AG04450 (cell line): ENCODE measurements around the gene RAB8B. TPM values are rescaled to one million over a fixed set of nuclear protein-coding genes. Genes with fewer than 3 reads are reported as not detected.

Experiments
- CTCF ChIA-PET: fragments of 300-600, 350-600 bp; formaldehyde crosslinking; extraction: SDS; loops from one replicate; lab custom pipeline; 2022; ENCODE audit warnings: antibody characterized with exemption, inconsistent platforms; lab: Charles Lee
- POLR2A ChIA-PET: fragments of 350-600 bp; formaldehyde crosslinking; extraction: SDS; loops from one replicate; lab custom pipeline; 2021; ENCODE audit warnings: antibody characterized with exemption, inconsistent platforms; lab: Yijun Ruan, JAX
- DNase-seq: peaks from one replicate; pipeline ENCODE4 v3.0.0-alpha.2; 2011; ENCODE audit warnings: low read depth, low spot score
- H3K27ac ChIP-seq: one replicate; pipeline ENCODE4 v1.5.1; 2012; ENCODE audit warnings: low read depth, low read length, control low read depth
- H3K27me3 ChIP-seq: one replicate; pipeline ENCODE4 v1.6.0; 2012; ENCODE audit warnings: low read length; ENCODE audit not compliant: control insufficient read depth, insufficient read depth
- H3K4me3 ChIP-seq: 2 replicates; pipeline ENCODE4 v1.5.1; 2011; ENCODE audit warnings: mild to moderate bottlenecking, low read depth, low read length, control low read depth
- H3K9me3 ChIP-seq: 2 replicates; pipeline ENCODE4 v1.5.1; 2012; ENCODE audit warnings: low read length; ENCODE audit not compliant: control insufficient read depth, insufficient read depth
- polyA plus RNA-seq: library from polyadenylated mRNA; depleted of rRNA; stranded (reverse); fragments of >200 nt; gene quantifications from 2 replicates; pipeline ENCODE4 v1.2.3, GENCODE V29; 2011
- TF ChIP-seq, protein P1 (sequence below): IDR thresholded peaks from 2 replicates; pipeline ENCODE4 v1.5.1; 2011; ENCODE audit warnings: low read depth, low read length, control low read depth, inconsistent platforms

RAB8B gene
- polyA plus RNA-seq, 1 experiment = 82.4 TPM

DNA sequence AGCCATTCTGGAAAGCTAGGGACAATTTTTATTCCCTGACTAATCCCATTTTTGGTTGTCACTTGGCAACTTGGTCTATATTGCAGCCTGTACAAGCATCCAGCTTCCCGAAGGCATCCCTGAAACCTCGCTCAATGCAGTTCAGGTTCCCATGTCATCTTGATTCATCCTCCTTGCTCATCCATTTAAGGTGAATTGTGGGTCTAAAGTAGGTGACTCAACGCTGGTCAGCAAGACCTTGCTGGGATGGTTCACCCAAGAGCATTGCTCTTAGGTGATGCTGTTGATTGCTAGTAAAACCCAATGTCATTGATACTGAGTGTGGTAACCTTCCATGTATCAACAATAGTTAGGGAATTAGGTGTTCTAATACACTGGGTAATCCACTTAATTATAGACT is 13.1 kb upstream of the RAB8B start:
- Histone ChIP-seq H3K9me3 (no peaks in the 10 kb centered on the region), H3K27me3 (no peaks in the 10 kb centered on the region), H3K4me3 (no peak overlapping the region), H3K27ac (no peak overlapping the region)
- TF ChIP-seq, protein P1, sequence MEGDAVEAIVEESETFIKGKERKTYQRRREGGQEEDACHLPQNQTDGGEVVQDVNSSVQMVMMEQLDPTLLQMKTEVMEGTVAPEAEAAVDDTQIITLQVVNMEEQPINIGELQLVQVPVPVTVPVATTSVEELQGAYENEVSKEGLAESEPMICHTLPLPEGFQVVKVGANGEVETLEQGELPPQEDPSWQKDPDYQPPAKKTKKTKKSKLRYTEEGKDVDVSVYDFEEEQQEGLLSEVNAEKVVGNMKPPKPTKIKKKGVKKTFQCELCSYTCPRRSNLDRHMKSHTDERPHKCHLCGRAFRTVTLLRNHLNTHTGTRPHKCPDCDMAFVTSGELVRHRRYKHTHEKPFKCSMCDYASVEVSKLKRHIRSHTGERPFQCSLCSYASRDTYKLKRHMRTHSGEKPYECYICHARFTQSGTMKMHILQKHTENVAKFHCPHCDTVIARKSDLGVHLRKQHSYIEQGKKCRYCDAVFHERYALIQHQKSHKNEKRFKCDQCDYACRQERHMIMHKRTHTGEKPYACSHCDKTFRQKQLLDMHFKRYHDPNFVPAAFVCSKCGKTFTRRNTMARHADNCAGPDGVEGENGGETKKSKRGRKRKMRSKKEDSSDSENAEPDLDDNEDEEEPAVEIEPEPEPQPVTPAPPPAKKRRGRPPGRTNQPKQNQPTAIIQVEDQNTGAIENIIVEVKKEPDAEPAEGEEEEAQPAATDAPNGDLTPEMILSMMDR = no peak
- DNase-seq = no peak
- ChIA-PET CTCF (no interaction called here), POLR2A (interaction anchor here (0.7 kb wide), 1 partner anchor 327 kb away, joined by 3 read pairs; no protein-coding TSS in a partner anchor)

DNA sequence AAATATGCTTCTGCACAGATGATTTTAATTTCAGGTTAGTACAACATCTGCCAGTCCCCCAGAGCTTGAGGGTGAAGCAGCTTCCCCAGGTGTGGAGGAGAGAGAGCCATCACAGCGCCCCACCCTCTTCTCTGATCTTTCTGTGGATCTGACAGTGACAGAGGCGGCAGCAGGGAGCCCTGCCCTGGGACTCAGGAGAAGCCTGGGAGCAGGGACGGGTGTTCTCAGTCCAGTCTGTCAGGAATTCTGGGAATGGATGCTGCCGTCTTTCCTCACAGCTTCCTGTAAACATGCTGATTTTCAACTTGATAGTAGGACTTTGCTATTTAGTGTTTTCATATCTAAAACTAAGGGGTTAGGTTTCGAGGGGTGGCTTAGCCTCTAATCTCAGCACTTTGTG is 11.4 kb upstream of the RAB8B start:
- H3K4me3 ChIP-seq = no peak overlapping the region
- no peaks in the 10 kb centered on the region for H3K9me3 ChIP-seq
- CTCF ChIA-PET = no interaction called here
- TF ChIP-seq, protein P1 = no peak
- no peak overlapping the region for H3K27ac ChIP-seq
- H3K27me3 ChIP-seq = no peaks in the 10 kb centered on the region
- DNase-seq = no peak
- POLR2A ChIA-PET = no interaction called here

DNA sequence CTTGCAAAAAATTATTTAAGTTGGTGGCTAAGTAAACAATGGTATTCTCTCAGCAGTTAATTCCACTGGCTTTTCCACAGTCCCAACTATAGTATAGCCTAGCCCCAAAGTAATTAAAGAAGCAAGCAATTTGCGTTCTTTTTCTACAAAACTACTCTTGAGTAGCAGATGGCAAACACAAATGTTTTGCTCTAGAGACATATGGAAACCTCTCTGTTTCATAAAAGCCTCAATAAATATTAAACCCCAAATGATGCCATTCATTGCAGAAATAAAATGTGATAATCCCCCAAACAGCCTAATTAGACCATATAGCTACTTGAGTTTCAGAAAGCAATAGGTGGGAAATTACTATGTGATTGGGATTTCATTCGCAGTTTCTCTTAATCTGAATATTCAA is 8.7 kb upstream of the RAB8B start:
- TF ChIP-seq, protein P1 = no peak
- no peak overlapping the region for H3K27ac ChIP-seq
- no peak overlapping the region for H3K4me3 ChIP-seq
- no peaks in the 10 kb centered on the region for H3K27me3 ChIP-seq
- H3K9me3 ChIP-seq = no peaks in the 10 kb centered on the region
- no peak for DNase-seq
- ChIA-PET POLR2A (no interaction called here), CTCF (interaction anchor here (1.0 kb wide), 1 partner anchor 133 kb away, joined by 6 read pairs; no protein-coding TSS in a partner anchor)

DNA sequence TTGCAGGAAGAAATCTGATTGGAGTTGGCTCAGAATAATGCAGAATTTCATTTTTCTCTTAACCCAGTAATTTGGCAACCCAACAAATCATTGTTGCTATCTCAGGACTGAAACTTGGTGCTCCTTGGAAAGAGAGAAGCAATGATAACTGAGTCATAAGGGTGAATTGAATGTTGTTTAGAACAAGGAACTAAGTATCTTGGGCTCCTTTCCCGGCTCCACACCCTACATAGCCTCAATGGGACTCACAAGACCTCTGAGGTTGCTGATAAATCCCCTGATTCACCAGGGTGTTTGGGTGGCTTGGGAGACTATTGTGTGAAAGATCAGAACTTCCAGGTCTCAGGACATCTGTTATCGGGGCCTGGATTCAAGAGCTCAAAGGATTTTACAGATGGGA is 7.8 kb upstream of the RAB8B start:
- Histone ChIP-seq H3K27ac (no peak overlapping the region), H3K4me3 (no peak overlapping the region), H3K9me3 (no peaks in the 10 kb centered on the region), H3K27me3 (no peaks in the 10 kb centered on the region)
- CTCF ChIA-PET = no interaction called here
- no peak for DNase-seq
- TF ChIP-seq, protein P1 = no peak
- POLR2A ChIA-PET = no interaction called here

DNA sequence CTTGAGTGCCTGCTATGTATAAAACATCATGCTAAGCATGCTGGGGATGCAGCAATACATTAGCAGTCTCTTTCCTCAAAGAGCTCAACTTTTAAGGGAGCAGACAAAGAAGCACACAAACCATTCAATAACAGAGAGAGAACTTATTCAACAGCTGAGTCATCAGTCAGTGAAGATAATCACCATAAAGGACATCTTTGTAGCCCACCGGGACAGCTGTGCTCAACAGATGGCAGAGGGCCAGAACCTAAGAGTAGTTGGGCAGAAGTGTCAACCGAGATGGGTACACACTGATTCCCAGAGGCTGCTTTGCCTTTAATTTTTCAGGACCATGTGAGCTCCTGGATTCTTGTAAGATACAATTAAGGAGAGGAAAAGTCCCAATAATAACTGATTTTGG is 4.2 kb upstream of the RAB8B start:
- H3K9me3 ChIP-seq = no peaks in the 10 kb centered on the region
- POLR2A ChIA-PET = interaction anchor here (1.4 to 2.2 kb wide), 2 partner anchors 28 to 140 kb away, joined by 4 to 8 read pairs; partner anchors contain the start of gene RPS27L
- H3K4me3 ChIP-seq = no peak overlapping the region
- CTCF ChIA-PET = interaction anchor here (0.8 kb wide), 1 partner anchor 12 kb away, joined by 4 read pairs; no protein-coding TSS in a partner anchor
- H3K27ac ChIP-seq = no peak overlapping the region
- TF ChIP-seq, protein P1 = no peak
- H3K27me3 ChIP-seq = no peaks in the 10 kb centered on the region
- DNase-seq = no peak
